Amniotic epithelial cell (primary cell): ENCODE measurements around the gene TMEM86B.
"Not testable (repeated sequence)": the region's sequence is repeated elsewhere in the genome, so short reads cannot be mapped to it uniquely, and the experiment has no call there.

Source experiments
- DNase-seq: peaks from one replicate; pipeline ENCODE4 v3.0.0-alpha.2; 2010; ENCODE audit warnings: low read depth

Gene TMEM86B

GRCh38 chr19:55220525-55220924 is 8.0 kb downstream of the TMEM86B start:
- no peak for DNase-seq

DNA sequence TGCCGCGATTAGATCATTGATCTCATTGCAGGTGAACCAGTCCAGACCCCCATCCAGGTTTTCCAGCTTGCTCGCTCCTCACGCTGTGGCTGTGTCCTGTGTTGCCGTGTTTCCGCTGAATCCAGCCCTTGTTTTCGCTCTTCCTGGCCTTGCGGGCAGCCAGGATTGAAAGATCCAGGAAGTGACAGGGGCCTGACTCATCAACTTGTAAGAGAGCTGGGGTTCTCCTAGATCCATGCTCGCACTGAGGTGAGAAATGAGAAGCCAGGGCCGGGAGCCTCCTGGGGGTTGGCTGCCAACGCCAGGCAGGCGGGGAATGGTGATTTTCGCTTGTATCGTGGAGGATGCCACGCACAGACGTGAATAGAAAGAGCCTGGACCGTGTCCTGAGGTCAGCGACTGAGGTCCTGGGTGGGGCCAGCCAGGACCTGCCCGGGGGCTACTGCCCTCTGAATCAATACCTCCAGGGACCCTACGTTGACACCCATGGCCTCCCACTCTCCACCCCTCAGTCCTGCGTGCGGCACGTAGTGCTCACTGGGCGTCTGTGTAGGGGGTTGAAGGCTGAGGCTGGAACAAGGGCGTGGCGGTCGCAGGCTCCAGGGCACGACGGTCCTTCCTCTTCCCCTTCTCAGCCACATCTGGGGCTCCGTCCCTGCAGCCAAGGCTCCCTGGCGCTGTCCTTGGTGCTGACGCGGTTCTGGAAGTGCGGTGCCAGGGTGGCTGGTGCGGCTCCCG is 11.9 kb downstream of the TMEM86B start:
- peak; percentile 99 for DNase-seq

DNA sequence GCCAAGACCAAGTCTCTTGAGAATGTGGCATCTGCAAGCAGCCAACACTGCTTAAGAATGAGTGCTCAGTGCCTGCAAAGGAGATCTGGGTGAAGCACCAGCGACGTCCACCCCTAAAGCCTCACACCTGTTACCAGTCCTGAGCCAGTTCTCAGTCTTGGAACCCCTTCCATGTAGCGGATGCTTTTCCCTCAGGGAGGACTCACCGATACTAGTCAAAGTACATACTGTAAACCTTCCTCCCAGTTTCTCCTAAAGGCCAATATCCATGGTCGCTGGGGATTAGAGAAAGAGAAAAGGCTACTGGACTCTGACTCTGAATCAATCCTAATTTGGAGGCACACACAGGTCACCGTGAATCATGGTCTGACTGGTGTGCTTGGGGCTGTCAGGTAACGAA is 15.0 kb downstream of the TMEM86B start:
- no peak for DNase-seq

GRCh38 chr19:55212447-55212846 is 16.1 kb downstream of the TMEM86B start:
- DNase-seq: no peak

DNA sequence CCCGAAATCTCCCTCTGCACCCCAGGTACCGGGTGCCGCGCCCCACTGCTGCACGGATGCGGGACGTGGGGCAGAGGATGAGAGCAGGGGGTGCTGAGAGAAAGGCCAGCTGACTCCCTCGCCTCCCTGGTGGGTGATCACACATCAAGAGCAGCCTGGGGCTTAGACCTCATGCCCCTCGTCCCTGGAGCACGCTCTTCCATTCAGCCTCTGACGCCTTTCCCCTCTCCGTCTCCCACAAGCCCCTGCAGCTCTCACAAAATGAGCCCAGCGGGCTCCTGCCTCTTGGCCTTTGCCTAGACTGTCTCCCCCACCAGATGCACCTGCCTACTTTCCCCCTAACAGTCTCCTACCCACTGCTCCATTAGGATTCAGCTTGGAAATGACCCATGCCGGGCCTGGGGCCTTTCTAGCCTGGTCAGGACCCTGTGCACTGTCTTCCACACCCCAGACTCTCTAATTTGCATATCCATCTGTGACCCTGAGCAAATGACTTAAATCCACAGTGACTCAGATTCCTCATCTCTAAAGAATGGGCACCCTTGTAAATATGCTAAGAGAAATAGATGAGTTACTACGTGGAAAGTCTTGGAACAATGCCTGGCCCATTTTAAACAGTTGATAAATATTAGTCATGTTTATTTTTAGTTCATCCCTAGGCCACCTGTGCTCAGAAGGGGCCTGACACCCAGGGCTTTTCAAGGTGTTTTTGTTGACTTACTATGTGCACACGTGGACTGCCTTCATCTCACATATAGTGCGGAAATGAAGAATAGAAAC is 18.7 kb downstream of the TMEM86B start:
- DNase-seq: peak; percentile 93

- DNase-seq: no peak
These were observed 19.5 kb downstream of the TMEM86B start, which contains the start of gene PTPRH for GRCh38 chr19:55208880-55209692. Gene PTPRH (minus strand): TSS chr19:55209501. CDS start chr19:55209433, 68 bp downstream.

GRCh38 chr19:55206664-55207500 is 21.7 kb downstream of the TMEM86B start:
- peak; percentile 98 for DNase-seq

- not testable (repeated sequence) for DNase-seq
These were observed 26.4 kb downstream of the TMEM86B start for GRCh38 chr19:55202199-55202598.

- no peak for DNase-seq
These were observed 28.9 kb downstream of the TMEM86B start for GRCh38 chr19:55199620-55200204.

- no peak for DNase-seq
These were observed 29.9 kb downstream of the TMEM86B start for GRCh38 chr19:55198651-55199050.

DNA sequence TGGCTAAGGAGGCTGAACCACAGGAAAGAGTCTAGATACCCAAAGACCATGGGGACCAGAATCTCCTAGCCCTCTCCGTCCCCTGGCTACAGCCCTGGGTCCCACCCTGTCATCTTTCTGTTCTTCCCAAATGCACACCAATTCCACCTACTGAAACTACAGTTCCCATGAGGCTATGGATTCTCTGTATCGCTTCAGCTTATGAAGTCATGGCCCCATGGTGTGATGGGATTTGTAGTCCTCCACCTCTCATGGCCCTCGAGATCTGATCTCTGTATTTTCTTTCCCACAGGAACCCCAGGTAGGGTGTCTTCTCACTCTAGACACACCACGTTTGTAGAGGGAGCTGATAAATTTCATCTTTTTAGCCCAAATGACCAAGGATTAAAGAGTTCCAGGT is 31.0 kb downstream of the TMEM86B start:
- no peak for DNase-seq

GRCh38 chr19:55196803-55197202 is 31.8 kb downstream of the TMEM86B start:
- no peak for DNase-seq

DNA sequence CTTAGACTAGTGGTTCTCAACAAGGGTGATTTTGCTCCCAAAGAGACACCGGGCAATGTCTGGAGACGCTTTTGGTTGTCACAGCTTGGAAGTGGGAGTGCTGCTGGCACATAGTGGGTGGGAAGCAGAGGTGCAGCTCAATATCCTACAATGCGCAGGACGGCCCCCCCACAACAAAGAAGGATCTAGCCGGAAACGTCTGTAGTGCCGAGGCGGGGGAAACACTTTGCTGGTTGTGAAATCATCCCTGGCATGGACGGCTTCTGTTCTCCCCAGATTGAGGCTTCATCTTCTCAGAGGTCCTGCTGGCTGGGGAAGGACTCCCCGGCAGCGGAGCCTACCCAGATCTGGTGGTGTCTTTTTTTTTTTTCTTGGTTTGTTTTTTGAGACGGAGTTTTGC is 35.1 kb downstream of the TMEM86B start:
- DNase-seq: no peak

DNA sequence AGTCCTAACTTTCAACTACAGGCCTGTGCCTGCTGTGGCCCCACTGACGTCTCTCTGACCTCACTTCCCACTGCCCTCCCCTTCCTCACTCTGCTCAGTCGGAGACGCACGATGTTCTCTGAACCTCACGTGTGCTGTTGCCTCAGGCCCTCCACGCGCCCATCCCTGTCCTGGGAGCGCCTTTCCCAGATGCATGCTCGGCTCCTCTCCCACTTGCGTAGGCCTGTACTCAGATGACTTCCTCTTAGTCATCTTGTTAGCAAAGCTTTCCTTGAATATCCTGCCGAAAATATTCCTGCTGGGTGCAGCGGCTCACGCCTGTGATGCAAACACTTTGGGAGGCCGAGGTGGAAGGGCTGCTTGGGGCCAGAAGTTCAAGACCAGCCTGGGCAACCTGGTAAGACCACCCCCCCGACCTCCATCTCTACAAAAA is 39.1 kb downstream of the TMEM86B start:
- peak; percentile 99 for DNase-seq

GRCh38 chr19:55188625-55189024 is 39.9 kb downstream of the TMEM86B start:
- no peak for DNase-seq

GRCh38 chr19:55186080-55186479 is 42.5 kb downstream of the TMEM86B start:
- DNase-seq: no peak

GRCh38 chr19:55181740-55182139 is 46.8 kb downstream of the TMEM86B start:
- DNase-seq: no peak

DNA sequence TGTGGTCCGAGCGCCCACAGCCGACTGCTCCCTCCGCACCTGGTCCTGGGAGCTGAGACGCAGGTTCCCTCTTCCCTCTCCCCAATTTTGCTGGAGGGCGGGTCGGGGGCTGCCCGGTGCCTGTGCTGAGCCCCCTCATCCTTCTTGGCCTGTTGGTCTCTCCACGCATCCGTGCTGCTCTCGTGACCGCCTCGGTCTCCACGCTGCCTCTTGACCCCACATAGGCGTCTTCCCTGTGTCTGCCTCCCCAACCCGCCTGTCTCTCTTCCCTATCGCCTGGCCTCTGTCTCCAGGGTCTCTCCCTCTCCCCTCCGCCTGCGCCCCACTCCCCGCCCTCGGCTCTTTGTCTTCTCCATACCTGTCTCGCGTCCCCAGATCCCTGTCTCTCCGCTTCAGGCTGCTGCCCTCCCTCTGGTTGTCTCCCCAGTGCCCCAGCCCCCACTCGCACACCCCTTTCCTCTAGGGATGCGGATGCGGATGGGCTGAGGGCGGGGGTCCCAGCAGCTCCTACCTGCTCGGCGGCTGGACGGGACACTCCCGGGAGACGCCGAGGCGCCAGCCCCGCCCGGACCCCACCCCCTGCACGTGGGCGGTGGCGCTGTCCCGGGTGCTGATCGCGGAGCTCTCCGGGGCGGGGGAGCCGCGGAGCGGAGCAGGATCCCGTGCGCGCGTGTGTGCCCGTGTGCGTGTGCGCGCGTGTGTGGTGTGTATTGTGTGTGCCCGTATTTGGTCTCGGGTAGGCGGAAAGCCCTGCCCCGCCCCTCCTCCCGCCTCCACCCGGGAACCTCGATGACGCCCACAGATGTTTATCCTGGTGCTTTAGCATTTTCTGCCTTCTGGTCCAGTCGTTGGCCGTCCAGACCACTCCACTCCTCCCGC is 48.7 kb downstream of the TMEM86B start, which contains the start of gene SYT5:
SYT5 (minus strand) TSS at position 684 of the 879 bp plus-strand sequence. CDS start 1,248 bp downstream, outside the sequence.
- DNase-seq: no peak

- DNase-seq: peak; percentile 83
These were observed 49.6 kb downstream of the TMEM86B start for GRCh38 chr19:55178781-55179599.
